ENCODE results near the gene HTR7.

HTR7 gene

DNA sequence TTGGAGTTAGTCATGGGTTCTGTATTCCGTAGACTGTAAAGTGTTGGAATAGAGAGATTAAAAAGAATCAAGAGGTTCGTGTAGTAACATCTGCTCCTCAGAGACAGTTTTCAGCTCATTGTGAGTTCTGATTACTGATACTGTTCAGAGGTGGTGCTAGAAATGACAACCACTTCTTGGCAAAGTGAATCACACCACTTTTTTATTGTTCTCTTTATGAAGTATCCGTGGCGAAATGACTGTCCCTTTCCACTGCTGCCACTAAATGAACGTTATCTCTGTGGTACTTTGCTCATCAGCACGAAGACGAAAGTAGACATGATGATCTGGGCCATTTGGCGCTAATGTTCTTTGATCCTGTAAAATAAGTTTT is 14.8 kb upstream of the HTR7 start:
- Histone ChIP-seq H3K4me1 (ENCODE audit: insufficient read depth, low read length, severe bottlenecking) (peaks cover 15% of the 10 kb centered on the region), H3K79me2 (ENCODE audit: insufficient read depth, low read length) (peaks cover 9% of the 10 kb centered on the region; the same call in 1 of the 2 replicates), H3K36me3 (ENCODE audit: insufficient read depth, low read length) (peaks cover 19% of the 10 kb centered on the region), H3K27ac (ENCODE audit: low read depth, low read length, poor library complexity, severe bottlenecking) (no peak overlapping the region), H3K27me3 (ENCODE audit: insufficient read depth, low read length) (no peaks in the 10 kb centered on the region), H2AFZ (ENCODE audit: low read length) (no peak overlapping the region), H3K4me2 (ENCODE audit: low read length) (peak overlapping the region; percentile 84), H3K9me3 (ENCODE audit: low read length) (0 out of 2 replicates have a peak, but pooled peaks cover 4% of the 10 kb centered on the region), H3F3A (ENCODE audit: insufficient read depth, low read length) (no peaks in the 10 kb centered on the region), H4K20me1 (ENCODE audit: insufficient read depth, low read length) (no peaks in the 10 kb centered on the region), H3K4me3 (ENCODE audit: low read depth, low read length, poor library complexity, severe bottlenecking) (peak overlapping the region; percentile 83), H3K9ac (ENCODE audit: low read length) (peak overlapping the region; percentile 79), H3K9me2 (ENCODE audit: low read depth, low read length) (no peaks in the 10 kb centered on the region)
- TF ChIP-seq, protein P1, sequence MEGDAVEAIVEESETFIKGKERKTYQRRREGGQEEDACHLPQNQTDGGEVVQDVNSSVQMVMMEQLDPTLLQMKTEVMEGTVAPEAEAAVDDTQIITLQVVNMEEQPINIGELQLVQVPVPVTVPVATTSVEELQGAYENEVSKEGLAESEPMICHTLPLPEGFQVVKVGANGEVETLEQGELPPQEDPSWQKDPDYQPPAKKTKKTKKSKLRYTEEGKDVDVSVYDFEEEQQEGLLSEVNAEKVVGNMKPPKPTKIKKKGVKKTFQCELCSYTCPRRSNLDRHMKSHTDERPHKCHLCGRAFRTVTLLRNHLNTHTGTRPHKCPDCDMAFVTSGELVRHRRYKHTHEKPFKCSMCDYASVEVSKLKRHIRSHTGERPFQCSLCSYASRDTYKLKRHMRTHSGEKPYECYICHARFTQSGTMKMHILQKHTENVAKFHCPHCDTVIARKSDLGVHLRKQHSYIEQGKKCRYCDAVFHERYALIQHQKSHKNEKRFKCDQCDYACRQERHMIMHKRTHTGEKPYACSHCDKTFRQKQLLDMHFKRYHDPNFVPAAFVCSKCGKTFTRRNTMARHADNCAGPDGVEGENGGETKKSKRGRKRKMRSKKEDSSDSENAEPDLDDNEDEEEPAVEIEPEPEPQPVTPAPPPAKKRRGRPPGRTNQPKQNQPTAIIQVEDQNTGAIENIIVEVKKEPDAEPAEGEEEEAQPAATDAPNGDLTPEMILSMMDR (IDR thresholded peaks at IDR 0.05; ENCODE audit: low read length): no peak
- no peak for TF ChIP-seq EZH2 (IDR thresholded peaks at IDR 0.05; ENCODE audit: borderline replicate concordance, low read length)

DNA sequence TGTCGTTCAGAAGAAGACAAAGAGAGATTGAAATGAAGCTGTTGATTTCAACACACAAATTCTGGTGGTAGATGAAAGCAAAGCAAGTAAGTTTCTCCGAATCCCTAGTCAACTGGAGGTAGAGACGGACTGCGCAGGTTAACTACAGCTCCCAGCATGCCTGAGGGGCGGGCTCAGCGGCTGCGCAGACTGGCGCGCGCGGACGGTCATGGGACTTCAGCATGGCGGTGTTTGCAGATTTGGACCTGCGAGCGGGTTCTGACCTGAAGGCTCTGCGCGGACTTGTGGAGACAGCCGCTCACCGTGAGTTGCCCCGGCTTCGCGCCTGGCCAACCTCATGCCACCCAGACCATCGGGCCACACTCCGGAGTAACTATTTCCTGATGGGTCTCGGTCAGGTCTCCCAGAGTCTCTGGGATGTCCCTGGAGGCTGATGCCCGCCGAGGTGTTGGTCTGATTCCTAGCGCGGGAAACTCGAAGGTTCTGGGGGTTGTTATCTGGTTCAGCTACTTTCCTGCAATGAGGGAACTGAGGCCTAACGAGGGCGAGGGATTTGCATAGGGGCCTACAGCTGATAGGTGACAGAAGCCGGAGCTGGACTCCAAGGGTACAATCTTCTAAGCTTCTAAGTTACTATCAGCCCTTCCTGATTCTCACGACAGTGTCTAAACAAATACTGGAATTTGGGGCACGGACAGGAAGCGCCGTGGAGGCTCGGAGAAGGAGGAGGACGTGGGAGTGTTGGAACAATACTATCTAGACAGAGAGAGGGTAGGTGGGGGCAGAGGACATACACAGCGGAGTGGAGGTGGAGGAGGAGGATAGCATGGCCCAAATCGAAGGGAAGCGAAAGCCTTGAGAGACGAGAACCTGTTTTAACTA is 14.2 kb upstream of the HTR7 start, which contains the start of gene RPP30:
Gene RPP30 (plus strand): TSS at position 209 of the 882 bp plus-strand sequence. CDS start 13 bp downstream, at position 222.
- peak within 1 kb of the TSS; percentile 83 for H3K4me3 ChIP-seq (ENCODE audit: low read depth, low read length, poor library complexity, severe bottlenecking)
- H3F3A ChIP-seq (ENCODE audit: insufficient read depth, low read length): no peaks in the 10 kb centered on the region
- H3K9me3 ChIP-seq (ENCODE audit: low read length): 0 out of 2 replicates have a peak, but pooled peaks cover 4% of the 10 kb centered on the region
- peak within 1 kb of the TSS; percentile 86 for H2AFZ ChIP-seq (ENCODE audit: low read length)
- no peaks in the 10 kb centered on the region for H3K27me3 ChIP-seq (ENCODE audit: insufficient read depth, low read length)
- no peak for TF ChIP-seq EZH2 (IDR thresholded peaks at IDR 0.05; ENCODE audit: borderline replicate concordance, low read length)
- TF ChIP-seq, protein P1 (IDR thresholded peaks at IDR 0.05; ENCODE audit: low read length): no peak
- peak within 1 kb of the TSS; percentile 79 for H3K9ac ChIP-seq (ENCODE audit: low read length)
- H3K27ac ChIP-seq (ENCODE audit: low read depth, low read length, poor library complexity, severe bottlenecking): peak within 1 kb of the TSS; percentile 58
- H3K4me1 ChIP-seq (ENCODE audit: insufficient read depth, low read length, severe bottlenecking): peaks cover 15% of the 10 kb centered on the region
- H3K9me2 ChIP-seq (ENCODE audit: low read depth, low read length): no peaks in the 10 kb centered on the region
- H3K4me2 ChIP-seq (ENCODE audit: low read length): peak within 1 kb of the TSS; percentile 84
- H4K20me1 ChIP-seq (ENCODE audit: insufficient read depth, low read length): no peaks in the 10 kb centered on the region
- H3K79me2 ChIP-seq (ENCODE audit: insufficient read depth, low read length): peaks cover 9% of the 10 kb centered on the region; the same call in 1 of the 2 replicates
- H3K36me3 ChIP-seq (ENCODE audit: insufficient read depth, low read length): peaks cover 13% of the 10 kb centered on the region

DNA sequence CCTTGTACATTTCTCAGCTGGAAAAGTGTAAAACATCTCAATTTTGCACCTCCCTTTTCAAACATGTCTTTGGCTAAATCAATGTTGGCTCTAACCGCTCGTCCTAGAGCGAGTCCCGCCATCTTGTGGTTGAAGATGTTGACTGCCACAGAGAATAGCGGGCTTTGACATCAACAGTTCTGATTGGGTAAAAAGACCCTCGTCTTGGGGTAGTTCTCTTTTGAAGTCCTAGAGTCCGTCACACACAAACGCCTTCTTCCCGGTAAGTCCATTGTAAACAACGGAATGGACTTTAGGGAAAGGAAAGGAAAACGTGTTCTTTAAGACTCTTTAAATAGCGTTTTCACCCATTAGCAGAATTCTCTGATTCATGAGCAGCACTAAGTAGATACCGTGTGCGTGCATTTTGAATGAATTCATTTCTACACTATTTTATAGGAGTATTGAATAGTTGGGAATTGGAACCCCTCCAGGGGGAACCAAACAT is 13.5 kb upstream of the HTR7 start:
- Histone ChIP-seq H3F3A (ENCODE audit: insufficient read depth, low read length) (no peaks in the 10 kb centered on the region), H3K4me2 (ENCODE audit: low read length) (peak overlapping the region; percentile 84), H3K4me1 (ENCODE audit: insufficient read depth, low read length, severe bottlenecking) (peaks cover 15% of the 10 kb centered on the region), H2AFZ (ENCODE audit: low read length) (peak overlapping the region; percentile 86), H3K27me3 (ENCODE audit: insufficient read depth, low read length) (no peaks in the 10 kb centered on the region), H3K36me3 (ENCODE audit: insufficient read depth, low read length) (peaks cover 9% of the 10 kb centered on the region), H3K4me3 (ENCODE audit: low read depth, low read length, poor library complexity, severe bottlenecking) (peak overlapping the region; percentile 83), H3K27ac (ENCODE audit: low read depth, low read length, poor library complexity, severe bottlenecking) (no peak overlapping the region), H3K9me3 (ENCODE audit: low read length) (0 out of 2 replicates have a peak, but pooled peaks cover 4% of the 10 kb centered on the region), H4K20me1 (ENCODE audit: insufficient read depth, low read length) (no peaks in the 10 kb centered on the region), H3K9me2 (ENCODE audit: low read depth, low read length) (no peaks in the 10 kb centered on the region), H3K79me2 (ENCODE audit: insufficient read depth, low read length) (peaks cover 9% of the 10 kb centered on the region; the same call in 1 of the 2 replicates), H3K9ac (ENCODE audit: low read length) (peak overlapping the region; percentile 79; the same call in 1 of the 2 replicates)
- TF ChIP-seq, protein P1 (IDR thresholded peaks at IDR 0.05; ENCODE audit: low read length): peak; percentile 38; the same call in 1 of the 2 replicates
- no peak for TF ChIP-seq EZH2 (IDR thresholded peaks at IDR 0.05; ENCODE audit: borderline replicate concordance, low read length)

All from OCI-LY1 (cell line).